CD14-positive monocyte (primary cell): Measurements from ENCODE around the gene TAF4. TPM values are rescaled to one million over a fixed set of nuclear protein-coding genes. Genes with fewer than 3 reads are reported as not detected.

Source experiments
- DNase-seq, 3 donors: peaks; one replicate each; pipeline ENCODE4 v3.0.0-alpha.2; 2011 to 2022
- H2AFZ ChIP-seq: 2 replicates; pipeline ENCODE4 v1.6.0; 2012; ENCODE audit warnings: mild to moderate bottlenecking, low read depth, low read length, inconsistent platforms; ENCODE audit not compliant: insufficient read depth, poor library complexity, severe bottlenecking
- H3K27ac ChIP-seq, 2 donors: 1 replicate in 1 of 2; 2 replicates in 1 of 2; pipeline ENCODE4 v1.5.1; 2012 to 2013; ENCODE audit warnings: low read length in 2 of 2, control low read depth in 1 of 2, inconsistent platforms in 1 of 2, low read depth in 1 of 2, mild to moderate bottlenecking in 1 of 2
- H3K27me3 ChIP-seq, 2 donors: one replicate each; pipeline versions ENCODE4 v1.6.0 to v1.6.1; 2011 to 2013; ENCODE audit warnings: low read length in 2 of 2; ENCODE audit not compliant: control insufficient read depth in 2 of 2, insufficient read depth in 2 of 2
- H3K36me3 ChIP-seq, 2 donors: replicated peaks in 1 of 2; 1 replicate in 1 of 2; 2 replicates in 1 of 2; pipeline versions ENCODE4 v1.5.1 to v1.6.1; 2012 to 2013; ENCODE audit warnings: low read length in 2 of 2, control low read depth in 1 of 2, inconsistent platforms in 1 of 2, mild to moderate bottlenecking in 1 of 2; ENCODE audit not compliant: insufficient read depth in 2 of 2, control insufficient read depth in 1 of 2
- H3K4me1 ChIP-seq, 2 donors: 1 replicate in 1 of 2; 2 replicates in 1 of 2; pipeline versions ENCODE4 v1.5.1 to v1.6.1; 2012 to 2013; ENCODE audit warnings: low read length in 2 of 2, control low read depth in 1 of 2, inconsistent platforms in 1 of 2, mild to moderate bottlenecking in 1 of 2, moderate library complexity in 1 of 2; ENCODE audit not compliant: insufficient read depth in 2 of 2, control insufficient read depth in 1 of 2
- H3K4me2 ChIP-seq: replicated peaks from 2 replicates; pipeline ENCODE3; 2012; ENCODE audit warnings: low read length, moderate library complexity, mild to moderate bottlenecking; ENCODE audit not compliant: poor library complexity, severe bottlenecking; ENCODE audit errors: extremely low read depth
- H3K4me3 ChIP-seq, 3 experiments: fragments of 200-600 bp in 1 of 3; sonication (generic) in 1 of 3; replicated peaks in 1 of 3; 1 replicate in 2 of 3; 2 replicates in 1 of 3; pipeline ENCODE4 v1.5.1; 2011 to 2013; ENCODE audit warnings: low read length in 3 of 3, mild to moderate bottlenecking in 3 of 3, control low read depth in 2 of 3, low read depth in 2 of 3, inconsistent platforms in 1 of 3, moderate library complexity in 1 of 3
- H3K79me2 ChIP-seq: 2 replicates; pipeline ENCODE4 v1.6.0; 2012; ENCODE audit warnings: mild to moderate bottlenecking, control low read depth, inconsistent platforms, low read length, moderate library complexity; ENCODE audit not compliant: insufficient read depth
- H3K9ac ChIP-seq: 2 replicates; pipeline ENCODE4 v1.6.0; 2017; ENCODE audit warnings: low read length, mild to moderate bottlenecking; ENCODE audit not compliant: insufficient read depth, poor library complexity, severe bottlenecking
- H3K9me3 ChIP-seq, 2 donors: replicated peaks in 1 of 2; 1 replicate in 1 of 2; 2 replicates in 1 of 2; pipeline versions ENCODE4 v1.5.1 to v1.6.1; 2012 to 2013; ENCODE audit warnings: low read length in 2 of 2, control low read depth in 1 of 2; ENCODE audit not compliant: control insufficient read depth in 1 of 2, insufficient read depth in 1 of 2
- H4K20me1 ChIP-seq: 2 replicates; pipeline ENCODE4 v1.6.0; 2012; ENCODE audit warnings: mild to moderate bottlenecking, low read length, control low read depth, moderate library complexity; ENCODE audit not compliant: insufficient read depth
- H3K27ac Mint-ChIP-seq, 7 donors: one replicate each; pipeline ENCODE4 v1.8.0; 2020; ENCODE audit warnings: mild to moderate bottlenecking in 7 of 7, mixed read lengths in 7 of 7, moderate library complexity in 6 of 7, inconsistent platforms in 2 of 7
- H3K27me3 Mint-ChIP-seq, 3 donors: one replicate each; pipeline ENCODE4 v1.8.0; 2021 to 2022; ENCODE audit warnings: low read depth in 3 of 3, mild to moderate bottlenecking in 3 of 3, mixed read lengths in 3 of 3, moderate library complexity in 3 of 3, inconsistent platforms in 1 of 3
- H3K36me3 Mint-ChIP-seq, 2 donors: one replicate each; pipeline ENCODE4 v1.8.0; 2020; ENCODE audit warnings: mixed read lengths in 2 of 2, inconsistent platforms in 1 of 2, mild to moderate bottlenecking in 1 of 2
- H3K4me1 Mint-ChIP-seq: one replicate; pipeline ENCODE4 v1.8.0; 2020; ENCODE audit warnings: mild to moderate bottlenecking, mixed read lengths
- H3K4me3 Mint-ChIP-seq, 2 donors: one replicate each; pipeline ENCODE4 v1.8.0; 2020; ENCODE audit warnings: mild to moderate bottlenecking in 2 of 2, mixed read lengths in 2 of 2, moderate library complexity in 1 of 2
- H3K9me3 Mint-ChIP-seq, 7 donors: one replicate each; pipeline ENCODE4 v1.8.0; 2020 to 2022; ENCODE audit warnings: mixed read lengths in 7 of 7, mild to moderate bottlenecking in 6 of 7, moderate library complexity in 6 of 7, inconsistent platforms in 2 of 7
- CTCF ChIP-seq: fragments of 200-600 bp; IDR thresholded peaks from one replicate; pipeline ENCODE4 v1.8.0; 2022; ENCODE audit warnings: antibody characterized with exemption, mild to moderate bottlenecking
- WGBS: methylation state at CpG from one replicate; pipeline ENCODE4 v1.1.5; 2013; ENCODE audit warnings: missing lambda C conversion rate; ENCODE audit not compliant: insufficient coverage; 5-methylcytosine and 5-hydroxymethylcytosine counted together
- intact Hi-C, 2 donors: fragments of 100-400 bp; cut with micrococcal nuclease; formaldehyde crosslinking; loops; one replicate each; pipeline versions ENCODE4 v1.15.0 to v1.15.1; 2023
- polyA plus RNA-seq, 3 donors: library from polyadenylated mRNA; depleted of rRNA in 1 of 3; unstranded in 2 of 3; stranded (reverse) in 1 of 3; fragments of 300-500 nt in 2 of 3; fragments of >200 nt in 1 of 3; fragmentation: Illumina TruSeq in 2 of 3; gene quantifications; 1 replicate in 2 of 3; 2 replicates in 1 of 3; pipeline ENCODE4 v1.2.3, GENCODE V29; 2012 to 2021

Gene TAF4
- polyA plus RNA-seq, 3 donors, result 0.48 to 14.9 (median 0.99) TPM

- no peak for TF ChIP-seq CTCF
- Mint-ChIP-seq H3K9me3 (peaks cover 0 to 5% (median 3%) of the 10 kb centered on the region in 7 donors), H3K27me3 (peaks cover 4 to 24% (median 6%) of the 10 kb centered on the region in 3 donors), H3K27ac (peak overlapping the region in 2 of 7 donors; percentile 65 to 71), H3K4me1 (peaks cover 32% of the 10 kb centered on the region), H3K4me3 (peak overlapping the region in 1 of 2 donors; percentile 96), H3K36me3 (peaks cover 0 to 7% of the 10 kb centered on the region in 2 donors)
- Histone ChIP-seq H3K4me3 (peak overlapping the region in 1 of 3 experiments; percentile 89), H3K36me3 (no peaks in the 10 kb centered on the region), H4K20me1 (peaks cover 15% of the 10 kb centered on the region), H3K4me1 (peaks cover 33 to 36% of the 10 kb centered on the region in 2 donors), H3K9me3 (peaks cover under 1 to 1% of the 10 kb centered on the region in 2 donors), H2AFZ (peak overlapping the region; percentile 82), H3K4me2 (peak overlapping the region; percentile 85), H3K27me3 (no peaks in the 10 kb centered on the region), H3K79me2 (peaks cover 18% of the 10 kb centered on the region), H3K27ac (no peak overlapping the region), H3K9ac (no peak overlapping the region)
- intact Hi-C loops, result loop anchor here (2.0 to 10.0 kb wide), 5 partner anchors 75 to 795 kb away; partner anchors contain the start of genes PSMA7 (in 2 of the 2), SS18L1 (in 2 of the 2), MTG2 (in 1 of the 2) and OSBPL2 (in 1 of the 2)
- 79% methylated on average over 13 of the region's 18 CpGs for WGBS
- no peak for DNase-seq
Measured at GRCh38 chr20:62067547-62068260, 2.0 kb upstream of the TAF4 start.

DNA sequence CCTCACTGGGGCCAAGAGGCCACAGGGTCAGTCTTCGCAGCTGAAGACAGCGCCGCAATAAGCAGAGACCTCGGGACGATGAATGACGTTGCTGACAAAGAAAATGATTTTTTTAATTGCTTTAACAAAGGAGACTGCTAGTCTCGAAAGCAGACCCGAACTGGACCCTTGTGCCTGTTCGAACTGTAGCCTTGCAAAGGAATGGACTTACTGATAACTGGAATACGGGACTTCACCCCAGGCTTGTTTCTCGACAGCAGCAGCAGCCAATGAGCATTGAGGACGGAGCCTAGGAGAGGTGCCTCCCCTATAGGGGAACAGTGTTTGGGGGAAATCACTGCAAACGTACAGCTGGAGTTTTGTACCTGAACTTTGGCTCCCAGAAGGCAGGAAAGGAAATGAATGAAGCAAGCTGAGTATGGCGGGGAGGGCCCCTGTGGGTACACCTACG is 1.3 kb upstream of the TAF4 start:
- Histone ChIP-seq H3K9me3 (no peaks in the 10 kb centered on the region), H3K4me3 (peak overlapping the region; percentile 62 to 89 (median 89)), H3K27ac (no peak overlapping the region), H2AFZ (peak overlapping the region; percentile 82), H3K79me2 (peaks cover 25% of the 10 kb centered on the region), H3K4me2 (peak overlapping the region; percentile 85), H4K20me1 (peaks cover 21% of the 10 kb centered on the region), H3K4me1 (peaks cover 40 to 43% of the 10 kb centered on the region in 2 donors), H3K27me3 (no peaks in the 10 kb centered on the region), H3K9ac (peak overlapping the region; percentile 77), H3K36me3 (no peaks in the 10 kb centered on the region)
- intact Hi-C loops, result loop anchor here (1.0 to 10.0 kb wide), 7 partner anchors 53 to 795 kb away; partner anchors contain the start of genes PSMA7 (in 2 of the 2), SS18L1 (in 2 of the 2), MTG2 (in 1 of the 2) and OSBPL2 (in 1 of the 2)
- 18% methylated on average over 14 of the region's 15 CpGs for WGBS
- TF ChIP-seq CTCF, result no peak
- peaks cover 0 to 2% (median under 1%) of the 10 kb centered on the region in 7 donors for H3K9me3 Mint-ChIP-seq
- H3K4me3 Mint-ChIP-seq, result peak overlapping the region; percentile 87 to 96
- DNase-seq, result peak; percentile 10 to 27 (median 14)
- H3K36me3 Mint-ChIP-seq, result peaks cover 3 to 12% of the 10 kb centered on the region in 2 donors
- H3K27ac Mint-ChIP-seq, result peak overlapping the region in 5 of 7 donors; percentile 76 to 90 (median 82)
- peaks cover 4 to 24% (median 4%) of the 10 kb centered on the region in 3 donors for H3K27me3 Mint-ChIP-seq
- peaks cover 39% of the 10 kb centered on the region for H3K4me1 Mint-ChIP-seq
